NCI-H146 treated with DMSO at 0.1 percent for 48 hours (cell line): ENCODE results near the gene CGB8.
A peak's percentile ranks its signal among the peaks of the same experiment; 100 is the strongest.
"Not testable (repeated sequence)": the region's sequence is repeated elsewhere in the genome, so short reads cannot be mapped to it uniquely, and the experiment has no call there.

Source experiments
- DNase-seq: peaks from one replicate; lab custom pipeline; 2025; ENCODE audit not compliant: unreplicated experiment; lab: John Stamatoyannopoulos, UW

Gene CGB8

DNA sequence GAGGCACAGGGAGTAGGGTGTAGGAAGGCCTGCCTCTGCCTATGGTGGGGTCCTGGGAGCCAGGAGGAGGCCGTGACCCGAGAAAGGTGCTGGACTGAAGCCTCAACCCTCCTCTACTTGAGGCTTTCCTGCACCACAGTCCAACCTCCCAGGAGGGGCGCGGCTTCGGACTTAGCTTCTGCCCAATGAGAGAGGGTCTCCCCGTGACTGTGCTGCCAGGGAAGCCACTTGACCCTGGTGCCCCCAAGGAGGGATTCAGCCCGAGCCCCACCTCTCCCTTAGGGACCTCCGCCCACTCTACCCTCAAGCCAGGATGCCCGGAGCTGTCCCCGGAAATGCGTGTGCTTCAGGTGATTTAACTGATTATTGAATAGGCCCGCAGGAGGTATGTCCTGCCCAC, at the start of gene CGB8:
Gene CGB8, minus strand, starts transcription at position 101 of the 400 bp plus-strand sequence. CDS start 372 bp downstream, outside the sequence.
- not testable (repeated sequence) for DNase-seq

GRCh38 chr19:49097453-49098288, 48.8 kb upstream of the CGB8 start:
- DNase-seq = peak; percentile 63

DNA sequence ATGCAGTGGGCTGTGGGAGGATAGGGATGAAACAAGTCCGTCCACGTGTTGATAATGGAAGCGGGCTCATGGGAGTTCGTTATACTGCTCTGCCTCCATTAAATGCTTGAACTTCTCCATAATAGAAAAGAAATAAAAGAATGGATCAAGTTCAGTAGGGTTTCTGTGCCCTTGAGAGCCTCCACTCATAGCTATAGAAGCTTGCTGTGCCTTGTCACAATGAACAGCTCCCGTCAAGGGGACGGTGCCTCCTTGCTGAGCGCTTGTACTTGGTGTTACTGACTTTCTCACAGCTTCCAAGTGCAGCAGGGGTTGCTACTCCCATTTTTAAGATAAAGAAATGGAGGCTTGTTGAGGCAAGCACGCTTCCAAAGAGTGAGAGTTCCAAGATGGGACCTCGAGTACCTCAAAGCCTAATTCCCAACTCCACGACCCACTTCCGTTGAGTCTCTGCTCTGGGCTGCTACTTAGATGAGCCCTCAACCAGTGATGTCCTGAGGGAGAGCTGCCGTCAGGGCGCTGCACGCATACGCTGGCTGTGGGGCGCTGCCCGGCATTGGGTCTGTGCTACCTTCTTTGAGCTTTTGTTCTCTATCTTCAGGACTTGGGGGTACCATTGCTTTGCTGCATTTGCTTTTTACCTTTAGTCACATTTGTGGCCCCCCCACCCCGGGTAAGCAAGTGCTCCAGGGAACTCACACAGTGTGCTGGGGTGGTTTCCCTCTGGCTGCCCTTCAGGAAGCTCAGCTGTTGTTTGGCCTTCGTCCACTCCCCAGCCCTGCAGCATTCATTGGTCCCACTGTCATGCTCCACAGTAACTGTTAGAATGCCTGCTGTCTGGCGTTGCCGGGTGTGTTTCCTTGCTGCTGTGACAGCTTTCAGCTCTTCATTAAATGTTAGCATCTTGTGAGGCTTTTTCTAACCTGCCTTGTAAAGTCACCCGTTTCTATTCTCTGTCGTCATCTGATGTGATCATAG, 45.9 kb upstream of the CGB8 start:
- DNase-seq = no peak

DNA sequence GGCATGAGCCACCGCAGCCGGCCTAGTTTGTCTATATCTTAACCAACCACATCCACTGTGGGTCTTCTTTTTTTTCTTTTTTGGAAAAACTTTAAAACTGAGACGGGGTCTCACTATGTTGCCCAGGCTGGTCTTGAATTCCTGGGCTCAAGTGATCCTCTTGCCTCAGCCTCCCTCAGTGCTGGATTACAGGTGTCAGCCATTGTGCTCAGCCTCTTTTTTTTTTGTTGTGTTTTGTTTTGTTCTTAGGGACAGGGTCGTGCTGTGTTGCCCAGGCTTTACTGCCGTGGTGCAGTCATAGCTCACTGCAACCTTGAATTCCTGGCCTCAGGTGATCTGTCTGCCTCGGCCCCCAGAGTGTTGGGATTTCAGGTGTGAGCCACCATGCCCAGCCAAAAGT, 43.8 kb upstream of the CGB8 start:
- no peak for DNase-seq

DNA sequence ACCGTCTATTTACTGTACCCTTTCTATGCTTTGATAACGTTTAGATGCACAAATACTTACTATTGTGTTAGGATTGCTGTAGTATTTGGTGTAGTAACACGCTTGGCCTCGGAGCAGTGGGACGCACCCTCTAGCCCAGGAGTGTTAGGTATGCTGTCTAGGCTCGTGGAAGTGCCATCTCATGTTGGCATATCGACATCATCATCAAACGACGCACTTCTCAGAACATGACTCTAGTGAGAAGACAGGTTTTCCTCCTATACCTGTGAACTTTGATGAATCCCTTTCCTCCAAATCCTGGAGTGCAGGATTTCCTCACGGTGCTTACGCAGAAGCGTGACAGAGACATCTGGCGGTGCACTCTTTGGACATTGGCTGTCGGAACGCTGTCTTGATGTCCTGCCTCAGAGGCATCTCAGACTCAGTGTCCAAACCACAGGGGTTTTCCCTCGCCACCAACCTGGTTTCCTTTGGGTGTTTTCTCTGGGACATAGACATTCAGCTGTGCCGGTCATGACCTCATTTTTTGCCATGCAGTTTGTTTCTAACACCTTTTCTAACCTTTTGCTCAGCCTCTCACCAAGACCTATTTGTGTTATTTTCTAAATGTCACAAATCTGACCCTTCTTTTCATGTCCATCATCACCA, 42.6 kb upstream of the CGB8 start:
- DNase-seq = no peak

- no peak for DNase-seq
These were observed 37.4 kb upstream of the CGB8 start for GRCh38 chr19:49086296-49086695.

- DNase-seq = no peak
These were observed 36.9 kb upstream of the CGB8 start for GRCh38 chr19:49085868-49086232.

GRCh38 chr19:49085020-49085867, 36.3 kb upstream of the CGB8 start, which contains the start of gene SNRNP70:
Gene SNRNP70 (plus strand): TSS chr19:49085451. CDS start chr19:49086415, 964 bp downstream.
- DNase-seq = peak; percentile 98

- peak; percentile 45 for DNase-seq
These were observed 35.5 kb upstream of the CGB8 start for GRCh38 chr19:49084206-49085019.

GRCh38 chr19:49081273-49081672, 32.4 kb upstream of the CGB8 start:
- DNase-seq = no peak

DNA sequence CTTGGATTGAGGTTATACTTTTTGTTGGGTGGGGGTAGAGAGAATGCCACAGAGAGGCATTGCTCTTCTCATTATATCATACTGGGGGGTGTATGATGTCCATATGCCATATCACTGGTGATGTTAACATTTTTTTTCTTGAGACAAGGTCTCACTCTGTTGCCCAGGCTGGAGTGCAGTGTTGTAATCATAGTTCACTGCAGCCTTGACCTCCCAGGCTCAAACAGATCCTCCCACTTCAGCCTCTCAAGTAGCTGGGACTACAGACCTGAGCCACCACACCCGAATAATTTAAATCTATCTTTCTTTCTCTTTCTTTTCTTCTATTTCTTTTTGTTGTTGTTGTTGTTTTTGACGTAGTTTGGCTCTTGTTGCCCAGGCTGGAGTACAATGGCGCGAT, 31.5 kb upstream of the CGB8 start:
- DNase-seq = no peak

DNA sequence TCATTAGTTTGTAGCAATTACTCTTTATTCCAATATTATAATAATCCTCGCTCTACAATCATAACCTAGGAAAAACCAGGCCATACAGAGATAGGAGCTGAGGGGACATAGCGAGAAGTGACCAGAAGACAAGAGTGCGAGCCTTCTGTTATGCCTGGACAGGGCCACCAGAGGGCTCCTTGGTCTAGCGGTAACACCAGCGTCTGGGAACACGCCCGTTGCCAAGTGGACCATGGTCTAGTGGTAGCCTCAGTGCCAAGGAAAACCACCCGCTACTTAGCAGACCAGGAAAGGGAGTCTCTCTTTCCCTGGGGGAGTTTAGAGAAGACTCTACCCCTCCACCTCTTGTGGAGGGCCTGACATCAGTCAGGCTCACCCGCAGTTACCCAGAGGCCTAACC, 26.0 kb upstream of the CGB8 start:
- DNase-seq = not testable (repeated sequence)

GRCh38 chr19:49073514-49074378, 24.8 kb upstream of the CGB8 start:
- peak; percentile 15 for DNase-seq

DNA sequence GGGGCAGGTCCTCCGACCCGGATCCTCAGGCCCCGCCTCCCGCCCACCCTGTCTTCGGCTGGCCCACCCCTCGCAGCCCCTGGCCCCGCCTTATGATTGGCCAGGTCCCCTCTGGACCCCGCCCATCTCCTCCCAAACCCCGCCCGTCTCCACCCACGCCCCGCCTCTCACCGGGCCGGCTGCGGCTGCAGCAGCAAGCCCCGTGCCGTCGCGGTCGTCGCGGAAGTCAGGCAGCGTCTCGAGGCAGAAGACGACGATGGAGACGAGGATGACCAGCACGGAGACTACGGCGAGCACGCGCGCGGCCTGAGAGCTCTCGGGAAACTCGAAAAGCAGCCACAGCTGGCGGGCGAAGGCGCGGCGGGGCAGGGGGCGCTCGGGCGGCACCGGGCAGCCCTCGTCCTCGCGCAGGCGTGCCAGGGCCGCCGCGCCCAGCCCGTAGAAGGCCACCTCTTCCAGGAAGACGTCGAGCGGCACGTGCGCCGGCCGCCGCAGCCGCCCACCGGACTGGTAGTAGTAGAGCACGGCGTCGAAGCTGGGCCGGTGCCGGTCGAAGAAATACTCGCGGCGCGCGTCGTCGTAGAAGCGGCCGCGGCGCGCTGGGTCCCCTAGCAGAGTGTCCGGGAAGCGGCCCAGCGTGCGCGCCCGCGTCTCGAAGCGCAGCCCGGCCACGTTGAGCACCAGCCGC, 23.1 kb upstream of the CGB8 start:
- DNase-seq = no peak

- no peak for DNase-seq
These were observed 21.5 kb upstream of the CGB8 start for GRCh38 chr19:49070416-49070815.

GRCh38 chr19:49069026-49069425, 20.1 kb upstream of the CGB8 start:
- no peak for DNase-seq

DNA sequence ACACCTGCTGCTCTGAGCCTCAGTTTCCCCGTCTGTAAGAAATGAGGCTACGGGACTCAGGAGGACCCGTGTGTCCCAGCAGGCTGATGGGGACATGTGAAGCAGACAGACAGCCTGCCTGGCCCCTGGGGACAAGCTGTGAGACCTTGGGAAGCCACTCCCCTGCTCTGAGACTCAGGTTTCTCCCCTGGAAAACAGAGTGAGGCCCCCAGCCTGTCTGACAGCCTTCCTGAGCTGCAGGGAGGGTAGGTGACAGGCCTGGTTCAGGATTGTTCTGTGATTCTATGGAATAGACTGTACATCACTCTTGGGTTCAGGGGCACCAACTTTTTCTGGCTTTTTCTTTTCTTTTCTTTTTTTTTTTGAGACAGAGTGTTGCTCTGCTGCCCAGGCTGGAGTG, 18.6 kb upstream of the CGB8 start:
- DNase-seq = no peak
